HS-5 (cell line): ENCODE measurements around the gene ZNF646.
A peak's percentile ranks its signal among the peaks of the same experiment; 100 is the strongest.
"Not testable (repeated sequence)": the region's sequence is repeated elsewhere in the genome, so short reads cannot be mapped to it uniquely, and the experiment has no call there.

Source experiments
- DNase-seq: peaks from one replicate; pipeline ENCODE4 v3.0.0-alpha.2; 2012; ENCODE audit warnings: low read depth

Gene ZNF646

DNA sequence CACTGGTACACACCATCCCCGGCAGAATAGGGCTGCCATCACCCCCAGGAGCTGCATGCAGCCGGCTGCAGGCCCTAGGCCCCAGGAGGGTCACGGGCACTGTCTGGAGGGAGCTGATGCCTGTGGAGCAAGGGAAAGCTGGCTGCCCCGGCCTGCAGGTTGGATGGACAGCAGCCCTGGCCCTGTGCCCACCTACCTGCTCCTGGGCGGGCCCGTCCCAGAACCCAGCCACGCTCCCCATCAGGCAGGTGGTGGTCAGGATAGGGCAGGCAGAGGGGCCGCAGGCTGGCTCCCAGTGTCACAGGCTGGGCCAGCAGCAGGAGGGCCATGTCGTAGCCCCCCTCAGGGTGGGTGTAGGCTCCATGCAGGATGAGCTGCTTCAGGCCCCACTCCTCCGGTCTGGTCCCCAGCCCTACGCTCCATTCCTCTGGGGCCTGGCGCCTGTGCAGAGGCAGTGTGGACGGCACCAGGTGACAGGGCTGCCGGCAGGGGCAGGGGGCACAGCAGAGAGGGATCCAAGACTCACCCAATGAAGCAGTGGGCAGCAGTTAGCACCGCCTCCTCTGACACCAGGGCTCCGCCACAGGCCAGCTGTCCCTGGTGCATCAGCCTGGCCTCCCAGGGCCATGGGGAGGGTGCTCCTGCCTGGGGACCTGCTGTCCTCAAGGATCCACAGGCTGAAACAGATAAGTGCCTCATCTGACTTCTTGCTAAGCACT is 10.5 kb downstream of the ZNF646 start:
- DNase-seq, result no peak

DNA sequence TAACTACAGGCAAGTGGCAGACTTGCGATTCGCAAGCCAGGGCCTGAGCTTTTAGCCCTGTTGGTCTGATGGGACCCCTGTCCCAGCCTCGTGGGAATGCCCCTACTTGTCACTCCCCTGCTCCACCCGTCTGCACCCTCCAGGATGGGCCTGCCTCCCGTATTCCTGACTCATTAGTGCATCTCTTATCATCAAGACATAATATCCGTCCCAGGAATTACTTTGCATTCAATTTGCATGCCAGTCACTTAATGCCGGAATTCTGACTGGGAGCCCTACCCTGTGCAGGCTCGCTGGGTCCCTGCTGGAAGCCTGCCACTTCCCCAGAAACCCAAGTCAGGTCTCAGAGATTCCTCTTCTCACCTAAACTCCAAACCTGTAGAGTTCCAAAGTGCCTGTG is 11.2 kb downstream of the ZNF646 start:
- DNase-seq, result no peak

DNA sequence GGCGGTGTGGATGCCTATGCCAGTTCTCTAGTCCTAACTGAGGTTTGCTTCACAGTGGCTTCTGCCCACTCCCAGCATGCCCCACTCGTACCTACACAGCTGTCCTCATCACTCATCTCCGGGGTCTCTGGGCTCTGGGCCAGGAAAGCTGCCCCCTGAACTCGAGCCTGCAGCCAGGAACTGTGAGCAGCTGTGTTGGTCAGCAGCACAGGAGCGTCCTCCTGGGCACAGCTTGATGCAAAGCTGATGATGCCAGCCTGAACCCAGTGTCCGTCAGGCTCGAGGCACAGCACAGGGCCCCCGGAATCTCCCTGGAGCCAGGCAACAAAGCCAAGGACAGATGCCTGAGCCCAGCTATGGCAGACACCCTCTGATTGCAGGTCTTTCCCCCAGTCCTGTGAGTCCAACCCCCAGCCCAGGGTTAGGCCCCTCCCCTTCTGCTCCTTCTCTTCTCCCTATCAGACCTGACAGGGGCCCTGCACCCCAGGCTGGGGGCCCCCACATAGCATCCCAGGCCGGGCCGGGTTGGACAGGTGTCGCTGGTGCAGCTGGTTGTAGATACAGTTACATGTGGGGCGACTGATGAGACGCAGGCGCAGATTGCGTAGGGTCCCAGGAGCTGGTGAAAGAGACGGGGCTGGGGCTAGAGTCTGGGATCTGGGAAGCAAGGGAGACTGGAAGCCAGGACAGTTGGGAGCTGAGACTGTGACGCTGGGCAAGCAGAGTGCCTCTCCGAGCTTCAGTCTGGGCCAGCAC is 11.8 kb downstream of the ZNF646 start:
- no peak for DNase-seq

DNA sequence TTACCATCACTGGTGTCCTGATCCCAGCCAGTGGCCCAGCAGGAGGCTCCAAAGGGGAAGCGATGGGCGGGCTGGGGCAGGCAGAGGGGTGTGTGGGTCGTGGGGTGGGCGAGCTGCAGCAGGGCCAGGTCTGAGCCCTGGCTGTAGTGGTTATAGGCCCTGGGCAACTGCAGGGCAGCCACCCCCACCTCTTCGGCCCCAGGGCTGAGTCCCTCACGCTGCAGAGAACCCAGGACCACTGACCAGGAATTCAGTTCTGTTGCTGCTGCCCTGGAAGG is 12.3 kb downstream of the ZNF646 start:
- no peak for DNase-seq

DNA sequence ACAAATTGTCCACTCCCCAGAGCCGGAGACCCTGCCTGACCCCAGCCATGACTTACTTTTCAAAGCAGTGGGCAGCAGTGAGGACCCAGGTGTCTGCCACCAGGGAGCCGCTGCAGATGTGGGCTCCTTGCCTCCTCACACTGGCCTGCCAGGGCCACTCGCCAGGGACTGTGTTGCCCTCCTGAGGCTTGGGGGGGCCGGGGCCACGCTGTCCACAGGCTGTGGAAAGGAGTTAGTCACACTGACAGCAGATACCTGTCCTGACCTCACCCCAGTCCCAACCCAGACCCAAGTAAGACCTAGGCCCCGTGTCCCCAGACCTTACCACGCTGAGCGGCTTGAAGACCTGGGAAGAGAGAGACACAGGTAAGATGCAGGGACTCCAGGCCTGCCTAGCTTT is 13.3 kb downstream of the ZNF646 start:
- DNase-seq, result no peak

DNA sequence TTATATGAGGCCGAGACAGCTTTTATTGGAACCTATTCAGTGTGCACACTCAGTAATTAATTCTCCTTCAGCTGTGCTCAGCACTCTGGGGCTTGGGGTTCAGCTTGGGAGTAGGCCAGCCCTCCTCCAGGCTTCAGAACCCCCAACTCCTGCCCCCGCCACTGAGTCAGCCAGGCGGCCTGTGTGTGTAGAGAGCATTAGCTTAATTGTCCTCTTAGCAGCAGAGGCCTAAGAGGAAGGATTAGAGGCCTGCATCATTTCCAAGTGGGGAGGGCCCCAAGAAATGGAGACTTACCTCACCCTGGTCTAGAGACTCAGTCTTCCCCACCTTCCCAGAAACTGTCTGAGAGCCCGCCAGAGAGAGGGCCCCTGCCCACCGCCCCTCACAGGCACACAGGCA is 13.7 kb downstream of the ZNF646 start:
- no peak for DNase-seq

DNA sequence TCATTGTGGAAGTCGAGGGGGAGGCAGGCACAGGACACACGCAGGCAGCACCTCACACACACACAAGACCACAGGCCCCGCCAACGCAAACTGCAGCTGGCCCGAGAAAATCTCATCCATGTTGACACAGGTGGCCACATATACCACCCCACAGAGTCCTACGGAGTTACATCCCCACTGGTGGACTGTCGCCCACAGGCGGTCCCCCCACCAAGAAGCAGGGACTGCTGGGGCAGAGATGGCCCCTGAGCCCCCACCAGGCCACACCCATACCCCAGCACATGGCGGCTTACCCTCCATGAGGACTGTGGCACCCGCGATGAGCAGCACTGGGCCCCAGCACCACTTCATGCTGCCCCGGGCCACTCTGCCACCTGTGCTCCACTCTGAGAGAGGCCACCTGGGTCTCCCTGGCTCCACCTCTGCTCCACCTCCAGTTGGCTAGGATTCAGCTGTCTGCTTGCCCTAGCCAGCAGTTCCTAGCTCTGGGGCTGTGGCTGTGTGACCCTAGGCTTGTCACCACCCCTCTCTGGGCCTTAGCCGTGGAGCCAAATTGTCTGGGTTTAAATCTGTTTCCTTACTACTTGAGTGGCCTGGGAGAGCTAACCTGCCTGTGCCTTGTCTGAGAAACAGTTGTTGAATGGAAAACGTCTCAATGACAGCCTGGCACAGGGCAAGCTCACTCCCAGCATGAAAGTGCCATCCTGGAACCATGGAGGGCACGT is 14.4 kb downstream of the ZNF646 start, which contains the start of gene PRSS53:
Gene PRSS53, minus strand, starts transcription at position 485 of the 725 bp plus-strand sequence. Its CDS starts 134 bp downstream, at position 351.
- no peak for DNase-seq

DNA sequence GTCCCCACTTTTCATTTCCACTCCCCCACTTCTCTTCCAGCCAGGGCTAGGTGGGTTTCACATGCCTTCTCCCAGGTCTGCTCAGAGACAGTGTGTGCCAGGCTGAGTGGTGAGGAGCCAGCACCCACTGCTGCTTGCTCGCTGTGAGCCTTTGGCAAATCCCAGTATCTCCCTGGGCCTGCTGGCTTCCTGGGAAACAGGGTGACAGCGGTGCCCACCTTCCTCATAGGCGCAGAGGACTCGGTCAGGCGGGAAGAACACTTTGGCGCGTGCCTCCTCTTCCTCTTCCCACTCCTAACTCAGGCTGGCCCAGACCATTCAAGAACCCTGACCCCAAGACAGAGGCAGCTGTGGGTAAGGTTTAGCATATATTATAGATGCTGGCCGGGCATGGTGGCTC is 15.0 kb downstream of the ZNF646 start:
- no peak for DNase-seq

DNA sequence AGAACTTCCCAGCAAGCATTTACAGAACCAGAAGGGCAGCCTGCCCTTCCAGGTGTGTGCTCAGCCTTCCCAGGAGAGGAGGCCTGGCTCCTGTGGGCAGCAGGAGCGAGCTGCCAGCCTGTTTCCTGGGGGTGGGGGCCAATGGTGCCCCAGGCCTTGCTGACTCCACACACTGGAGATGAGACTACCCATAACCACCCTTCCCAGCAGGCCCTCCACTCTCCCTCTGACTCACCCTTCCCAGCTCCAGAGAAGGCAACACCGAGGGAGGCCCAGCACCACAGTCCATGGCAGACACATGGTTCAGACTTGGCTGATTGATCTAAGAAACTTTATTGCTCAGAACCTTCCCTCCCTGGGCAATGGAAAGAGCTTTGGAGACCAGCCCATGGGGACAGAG is 16.3 kb downstream of the ZNF646 start:
- DNase-seq, result no peak

DNA sequence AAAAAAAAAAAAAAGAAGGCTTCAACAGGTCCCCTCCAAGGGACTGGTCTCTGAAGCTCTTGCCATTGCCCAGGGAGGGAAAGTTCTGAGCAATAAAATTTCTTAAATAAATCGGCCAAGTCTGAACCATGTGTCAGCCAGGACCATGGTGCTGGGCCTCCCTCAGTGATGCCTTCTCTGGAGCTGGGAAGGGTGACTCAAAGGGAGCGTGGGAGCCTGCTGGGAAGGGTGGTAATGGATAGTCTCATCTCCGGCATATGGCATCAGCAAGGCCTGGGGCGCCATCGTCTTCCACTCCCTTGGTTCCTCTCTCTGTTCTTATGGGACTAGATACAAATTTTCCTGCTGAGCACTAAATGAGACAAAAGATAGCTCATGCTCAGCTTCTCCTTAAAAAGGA is 18.1 kb downstream of the ZNF646 start:
- DNase-seq, result no peak

DNA sequence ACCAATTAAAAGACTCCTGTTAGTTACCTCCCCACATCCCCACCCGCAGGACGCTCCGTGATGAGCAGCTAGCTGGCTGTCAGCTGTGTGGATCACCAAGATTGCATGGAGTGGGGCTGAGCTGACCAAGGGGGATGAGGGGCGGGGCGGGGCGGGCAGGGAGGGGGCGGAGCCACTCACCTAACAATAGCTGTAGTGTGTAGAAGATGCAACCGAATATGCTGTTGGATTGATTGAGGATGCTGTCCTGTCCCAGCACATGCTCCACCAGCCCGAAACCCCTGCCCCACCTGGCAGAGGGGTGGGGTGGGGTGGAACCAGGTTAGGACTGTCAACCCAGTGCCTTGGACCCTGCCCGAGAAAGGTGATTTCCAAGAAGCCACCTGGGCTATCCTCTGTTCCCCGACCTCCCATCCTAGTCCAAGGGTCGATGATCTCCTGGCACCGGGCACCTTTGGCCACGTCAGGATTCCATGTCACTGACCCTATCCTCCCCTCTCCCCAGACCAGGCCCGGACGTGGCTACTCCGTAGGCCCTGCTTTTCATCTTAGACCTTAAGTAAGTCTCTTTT is 19.0 kb downstream of the ZNF646 start:
- no peak for DNase-seq

DNA sequence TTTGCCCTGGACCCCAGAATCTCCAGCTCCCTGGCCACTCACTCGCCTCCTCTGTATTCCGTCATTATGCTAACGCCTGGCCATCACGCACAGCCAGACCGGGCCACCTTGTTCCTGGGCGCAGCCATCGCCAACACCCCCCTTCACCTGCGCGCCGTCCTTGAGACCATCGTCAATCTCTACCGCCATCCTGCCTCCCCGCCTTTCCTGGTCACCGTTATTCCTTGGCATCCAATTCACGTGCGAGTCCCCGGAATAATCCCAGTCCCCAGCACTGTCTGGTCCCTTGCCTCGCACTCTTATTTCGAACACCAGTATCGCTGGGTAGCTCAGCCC is 19.8 kb downstream of the ZNF646 start:
- DNase-seq, result no peak

DNA sequence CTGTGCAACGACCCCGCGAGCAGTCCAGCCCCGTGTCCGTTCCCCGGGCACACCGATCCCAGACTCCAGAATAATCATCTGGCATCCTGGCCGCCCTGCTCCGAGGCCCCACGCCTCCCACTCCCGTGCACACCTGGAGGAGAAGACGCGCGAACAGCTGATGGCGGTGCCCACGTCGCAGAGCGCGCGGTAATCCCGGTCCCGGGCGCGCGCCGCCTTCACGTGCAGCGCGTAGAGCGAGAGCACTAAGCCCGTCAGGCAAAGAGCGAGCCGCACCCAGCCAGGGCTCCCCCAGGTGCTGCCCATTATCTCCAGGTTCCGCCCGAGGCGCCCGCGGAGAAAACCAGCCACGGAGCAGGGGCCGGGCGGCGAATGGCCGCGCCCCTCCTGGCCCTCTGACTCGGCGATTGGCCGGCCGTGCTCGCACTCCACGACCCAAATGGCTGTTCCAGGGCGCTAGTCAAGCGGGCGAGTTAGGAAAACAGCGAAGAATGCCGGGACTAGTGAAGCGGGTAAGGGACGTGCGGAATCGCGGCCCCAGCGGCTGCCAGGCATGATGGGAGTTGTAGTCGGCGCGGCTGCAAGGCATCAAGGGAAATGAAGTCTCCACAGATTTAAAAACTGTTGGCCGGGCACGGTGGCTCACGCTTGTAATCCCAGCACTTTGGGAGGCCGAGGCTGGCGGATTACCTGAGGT is 20.4 kb downstream of the ZNF646 start, which contains the start of gene VKORC1:
Gene VKORC1, minus strand, starts transcription at position 374 of the 697 bp plus-strand sequence. Its CDS starts 68 bp downstream, at position 306.
- DNase-seq, result peak; percentile 96

DNA sequence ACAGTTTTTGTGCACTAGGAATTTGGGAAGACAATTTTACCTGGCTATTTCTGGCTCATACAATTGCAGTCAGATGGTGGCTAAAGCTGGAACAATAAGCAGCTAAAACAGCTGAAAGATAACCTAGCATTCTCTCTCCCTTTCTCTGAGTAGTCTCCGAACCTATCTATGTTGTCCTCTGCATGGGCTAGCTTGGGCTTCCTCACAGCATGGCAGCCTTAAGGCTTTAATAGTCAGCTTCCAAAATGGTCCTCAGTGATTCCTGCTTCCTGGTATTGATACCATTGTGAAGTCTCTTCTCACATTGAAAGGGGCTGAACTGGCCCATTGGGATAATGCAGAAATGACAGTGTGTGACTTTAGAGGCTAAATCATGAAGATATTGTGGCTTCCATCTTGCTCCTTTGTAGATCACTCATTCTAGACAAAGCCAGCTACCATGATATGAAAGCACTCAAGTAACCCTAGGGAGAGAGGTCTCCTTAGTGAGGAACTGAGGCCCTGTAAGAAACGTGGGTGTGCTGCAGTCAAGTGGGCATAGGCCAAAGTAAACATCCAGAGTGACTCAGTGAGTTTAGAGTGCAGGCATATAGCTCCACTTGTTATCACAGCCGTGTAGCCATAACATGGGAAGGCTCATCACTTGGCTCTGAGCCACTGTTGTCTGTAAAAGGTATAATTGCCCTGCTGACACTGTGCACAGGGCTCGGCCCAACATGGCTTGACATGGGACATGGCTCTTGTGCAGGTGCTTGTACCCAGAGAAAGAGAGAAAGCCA is 25.8 kb downstream of the ZNF646 start:
- no peak for DNase-seq

DNA sequence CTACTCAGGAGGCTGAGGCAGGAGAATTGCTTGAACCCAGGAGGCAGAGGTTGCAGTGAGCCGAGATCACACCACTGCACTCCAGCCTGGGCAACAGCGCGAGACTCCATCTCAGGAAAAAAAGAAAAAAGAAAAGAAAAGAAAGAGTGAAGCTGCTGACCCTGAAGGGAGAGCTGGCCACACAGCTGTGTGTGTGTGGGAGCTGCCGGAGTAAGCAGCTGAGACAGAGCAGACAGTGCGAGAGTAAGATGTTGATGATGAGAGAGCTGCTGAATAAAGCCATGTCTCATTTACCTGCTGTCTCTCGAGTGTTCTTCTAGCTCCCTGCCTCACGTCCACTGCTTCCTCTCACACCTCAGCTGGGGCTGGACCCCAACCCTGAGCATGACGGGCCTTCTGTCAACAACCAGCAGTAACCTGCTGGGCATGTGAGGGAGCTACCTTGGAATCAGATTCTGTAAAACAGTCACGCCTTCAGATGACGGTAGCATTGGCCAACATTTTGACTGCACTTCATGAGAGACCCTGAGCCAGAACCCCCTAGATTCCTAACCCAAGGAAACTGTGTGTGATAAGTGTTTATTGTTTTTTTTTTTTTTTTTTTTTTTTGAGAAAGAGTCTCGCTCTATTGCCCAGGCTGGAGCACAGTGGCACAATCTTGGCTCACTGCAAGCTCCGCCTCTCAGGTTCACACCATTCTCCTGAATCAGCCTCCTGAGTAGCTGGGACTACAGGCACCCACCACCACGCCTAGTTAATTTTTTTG is 26.8 kb downstream of the ZNF646 start:
- not testable (repeated sequence) for DNase-seq

DNA sequence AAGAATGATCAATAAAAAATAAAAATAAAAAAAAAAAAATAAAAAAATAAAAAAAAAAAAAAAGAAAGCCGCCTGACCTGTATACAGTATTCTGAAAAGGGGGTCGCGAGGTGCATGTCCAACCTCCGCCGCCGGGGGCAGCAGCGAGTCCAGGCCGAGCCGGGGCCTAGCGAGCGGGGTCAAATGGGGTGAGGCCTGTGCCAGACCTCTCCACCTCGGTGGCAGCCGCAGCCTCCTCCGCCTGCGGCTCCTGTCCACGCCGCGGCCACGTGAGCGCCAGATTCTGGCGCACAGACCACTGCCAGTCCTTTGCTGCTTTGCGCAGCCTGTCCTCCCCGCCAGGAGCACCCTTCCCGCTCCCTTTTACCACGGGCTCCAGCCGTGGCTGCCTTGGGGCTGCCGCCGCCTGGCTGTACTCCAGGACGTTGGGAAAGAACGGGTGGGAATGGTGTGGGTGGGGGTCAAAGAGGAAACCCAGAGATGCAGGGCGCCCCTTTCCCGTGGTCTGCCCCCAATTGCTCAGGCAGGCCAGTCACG is 31.5 kb downstream of the ZNF646 start:
- no peak for DNase-seq

DNA sequence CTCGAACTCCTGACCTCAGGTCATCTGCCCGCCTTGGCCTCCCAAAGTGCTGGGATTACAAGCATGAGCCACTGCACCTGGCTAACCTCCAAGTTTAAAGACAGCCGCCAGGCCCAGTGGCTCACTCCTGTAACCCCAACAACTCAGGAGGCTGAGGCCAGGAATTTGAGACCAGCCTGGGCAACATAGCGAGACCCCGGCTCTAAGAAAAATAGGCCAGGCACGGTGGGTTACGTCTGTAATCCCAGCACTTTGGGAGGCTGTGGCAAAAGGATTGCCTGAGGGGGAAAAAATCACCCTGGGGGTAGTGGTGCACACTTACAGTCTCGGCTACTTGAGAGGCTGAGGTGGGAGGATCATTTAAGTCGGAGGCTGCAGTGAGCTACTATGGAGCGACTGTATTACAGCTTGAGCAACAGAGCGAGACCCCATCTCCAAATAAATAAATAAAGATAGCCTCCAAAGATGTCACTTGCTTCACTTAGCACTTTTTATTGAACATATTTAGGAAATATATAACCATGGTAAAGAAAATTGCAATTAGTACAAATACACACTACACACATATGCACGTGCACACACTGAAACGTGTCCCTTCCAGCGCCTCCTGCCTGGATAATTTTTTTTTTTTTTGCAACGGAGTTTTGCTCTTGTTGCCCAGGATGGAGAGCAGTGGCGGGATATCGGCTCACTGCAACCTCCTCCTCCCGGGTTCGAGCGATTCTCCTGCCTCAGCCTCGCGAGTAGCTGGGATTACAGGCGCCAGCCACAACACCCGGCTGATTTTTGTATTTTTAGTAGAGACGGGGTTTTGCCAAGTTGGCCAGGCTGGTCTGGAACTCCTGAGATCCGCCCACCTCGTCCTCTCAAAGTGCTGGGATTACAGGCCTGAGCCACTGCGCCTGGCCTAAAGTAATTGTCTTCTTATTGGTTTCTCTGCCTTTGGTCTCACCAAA is 32.6 kb downstream of the ZNF646 start:
- no peak for DNase-seq

DNA sequence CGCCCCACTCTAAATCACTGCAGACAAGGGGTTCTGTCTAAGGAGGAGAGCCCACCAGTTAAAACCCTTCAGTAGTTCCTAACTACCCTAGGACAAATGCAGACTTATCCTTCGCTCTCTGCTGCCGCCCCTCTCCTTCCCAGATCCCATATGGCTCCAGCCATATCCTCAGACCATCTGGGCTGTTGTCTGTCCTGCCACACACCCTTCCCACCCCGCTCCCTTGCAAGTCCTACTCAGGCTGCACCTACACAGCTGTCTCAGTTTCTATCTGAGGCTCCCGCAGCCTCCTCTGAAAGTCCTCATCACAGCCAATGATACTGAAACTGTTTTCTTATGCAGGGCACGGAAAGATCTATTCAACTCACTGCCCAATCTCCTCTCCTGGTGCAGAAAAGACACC is 33.2 kb downstream of the ZNF646 start:
- DNase-seq, result no peak
